PFSK-1 (cell line): ENCODE measurements around the gene ENO4.

Source experiments
- FOXP2 ChIP-seq: optimal IDR thresholded peaks from 2 replicates; pipeline ENCODE3; 2011; ENCODE audit warnings: borderline replicate concordance, control low read depth, inconsistent platforms; ENCODE audit not compliant: insufficient read depth; ENCODE audit errors: extremely low read length, extremely low read depth
- POLR2AphosphoS5 ChIP-seq: IDR thresholded peaks from 2 replicates; pipeline ENCODE4 v1.6.1; 2012; ENCODE audit warnings: low read depth, mild to moderate bottlenecking, control low read depth, low read length, moderate library complexity
- REST ChIP-seq, 2 experiments: IDR thresholded peaks; 2 replicates each; pipeline versions ENCODE4 v1.6.1 to v1.8.0; 2011 to 2012; ENCODE audit warnings: low read depth in 2 of 2, low read length in 2 of 2, control low read depth in 1 of 2, inconsistent platforms in 1 of 2, mild to moderate bottlenecking in 1 of 2, moderate library complexity in 1 of 2; ENCODE audit not compliant: insufficient read depth in 1 of 2
- SIN3A ChIP-seq: IDR thresholded peaks from 2 replicates; pipeline ENCODE4 v1.6.1; 2012; ENCODE audit warnings: mild to moderate bottlenecking, low read length, moderate library complexity, borderline replicate concordance; ENCODE audit not compliant: insufficient read depth
- TAF1 ChIP-seq: IDR thresholded peaks from 2 replicates; pipeline ENCODE4 v1.6.1; 2012; ENCODE audit warnings: low read length, control low read depth, borderline replicate concordance; ENCODE audit not compliant: insufficient read depth

ENO4 gene

GRCh38 chr10:116810895-116811294, 38.4 kb upstream of the ENO4 start:
- TF ChIP-seq REST (IDR thresholded peaks at IDR 0.05; ENCODE audit: insufficient read depth in 1 of 2, low read depth in 2 of 2, low read length in 2 of 2): no peak
- TF ChIP-seq TAF1: no peak
- no peak for TF ChIP-seq FOXP2
- no peak for TF ChIP-seq POLR2AphosphoS5
- TF ChIP-seq SIN3A: no peak

GRCh38 chr10:116811691-116812090, 37.6 kb upstream of the ENO4 start:
- TF ChIP-seq REST (IDR thresholded peaks at IDR 0.05; ENCODE audit: insufficient read depth in 1 of 2, low read depth in 2 of 2, low read length in 2 of 2): no peak
- no peak for TF ChIP-seq SIN3A
- TF ChIP-seq POLR2AphosphoS5: no peak
- no peak for TF ChIP-seq FOXP2
- TF ChIP-seq TAF1: no peak

- TF ChIP-seq SIN3A (no peak), REST (IDR thresholded peaks at IDR 0.05; ENCODE audit: insufficient read depth in 1 of 2, low read depth in 2 of 2, low read length in 2 of 2) (no peak), TAF1 (no peak), FOXP2 (no peak), POLR2AphosphoS5 (no peak)
Observed at GRCh38 chr10:116815641-116816415, 33.5 kb upstream of the ENO4 start.

GRCh38 chr10:116817178-116817577, 32.1 kb upstream of the ENO4 start:
- no peak for TF ChIP-seq TAF1
- TF ChIP-seq REST (IDR thresholded peaks at IDR 0.05; ENCODE audit: insufficient read depth in 1 of 2, low read depth in 2 of 2, low read length in 2 of 2): no peak
- TF ChIP-seq FOXP2: no peak
- no peak for TF ChIP-seq SIN3A
- no peak for TF ChIP-seq POLR2AphosphoS5

GRCh38 chr10:116817780-116818343, 31.4 kb upstream of the ENO4 start:
- TF ChIP-seq REST (IDR thresholded peaks at IDR 0.05; ENCODE audit: insufficient read depth in 1 of 2, low read depth in 2 of 2, low read length in 2 of 2): no peak
- no peak for TF ChIP-seq POLR2AphosphoS5
- TF ChIP-seq SIN3A: no peak
- TF ChIP-seq TAF1: no peak
- TF ChIP-seq FOXP2: no peak
